ENCODE data around the gene SLC23A2.
A peak's percentile ranks its signal among the peaks of the same experiment; 100 is the strongest.

DNA sequence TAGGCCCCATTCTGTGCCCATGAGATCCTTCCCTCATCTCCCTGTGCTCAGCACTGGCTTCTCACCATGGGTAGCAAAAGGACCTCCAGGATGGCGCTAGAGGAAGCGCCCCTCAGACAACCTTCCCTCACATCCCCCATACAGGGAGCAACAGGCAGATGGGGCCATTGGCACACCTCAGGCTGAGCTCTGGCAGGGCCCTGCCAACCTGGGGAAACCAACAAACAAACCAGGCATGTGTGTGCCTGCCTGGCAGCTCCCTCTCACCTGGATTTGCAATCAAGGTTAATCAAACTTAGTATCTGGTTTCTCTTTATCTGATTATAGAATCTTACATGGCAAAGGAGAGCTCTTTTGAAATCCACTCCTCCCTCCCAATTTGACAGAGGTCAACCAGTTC lies 134.9 kb downstream of the SLC23A2 start:
- TF ChIP-seq, protein P1, sequence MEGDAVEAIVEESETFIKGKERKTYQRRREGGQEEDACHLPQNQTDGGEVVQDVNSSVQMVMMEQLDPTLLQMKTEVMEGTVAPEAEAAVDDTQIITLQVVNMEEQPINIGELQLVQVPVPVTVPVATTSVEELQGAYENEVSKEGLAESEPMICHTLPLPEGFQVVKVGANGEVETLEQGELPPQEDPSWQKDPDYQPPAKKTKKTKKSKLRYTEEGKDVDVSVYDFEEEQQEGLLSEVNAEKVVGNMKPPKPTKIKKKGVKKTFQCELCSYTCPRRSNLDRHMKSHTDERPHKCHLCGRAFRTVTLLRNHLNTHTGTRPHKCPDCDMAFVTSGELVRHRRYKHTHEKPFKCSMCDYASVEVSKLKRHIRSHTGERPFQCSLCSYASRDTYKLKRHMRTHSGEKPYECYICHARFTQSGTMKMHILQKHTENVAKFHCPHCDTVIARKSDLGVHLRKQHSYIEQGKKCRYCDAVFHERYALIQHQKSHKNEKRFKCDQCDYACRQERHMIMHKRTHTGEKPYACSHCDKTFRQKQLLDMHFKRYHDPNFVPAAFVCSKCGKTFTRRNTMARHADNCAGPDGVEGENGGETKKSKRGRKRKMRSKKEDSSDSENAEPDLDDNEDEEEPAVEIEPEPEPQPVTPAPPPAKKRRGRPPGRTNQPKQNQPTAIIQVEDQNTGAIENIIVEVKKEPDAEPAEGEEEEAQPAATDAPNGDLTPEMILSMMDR (IDR thresholded peaks at IDR 0.05) = peak in 1 of 4 experiments; percentile 55
- TF ChIP-seq POLR2A (IDR thresholded peaks at IDR 0.05) (no peak), POLR2AphosphoS5 (IDR thresholded peaks at IDR 0.05) (no peak)

Measured in prostate gland (tissue), 2 donors.